ENCODE results near the gene RIPOR3.

- TF ChIP-seq EZH2phosphoT487 (IDR thresholded peaks at IDR 0.05; ENCODE audit: low read depth, severe bottlenecking, unreplicated experiment), result no peak
- TF ChIP-seq, protein P1, sequence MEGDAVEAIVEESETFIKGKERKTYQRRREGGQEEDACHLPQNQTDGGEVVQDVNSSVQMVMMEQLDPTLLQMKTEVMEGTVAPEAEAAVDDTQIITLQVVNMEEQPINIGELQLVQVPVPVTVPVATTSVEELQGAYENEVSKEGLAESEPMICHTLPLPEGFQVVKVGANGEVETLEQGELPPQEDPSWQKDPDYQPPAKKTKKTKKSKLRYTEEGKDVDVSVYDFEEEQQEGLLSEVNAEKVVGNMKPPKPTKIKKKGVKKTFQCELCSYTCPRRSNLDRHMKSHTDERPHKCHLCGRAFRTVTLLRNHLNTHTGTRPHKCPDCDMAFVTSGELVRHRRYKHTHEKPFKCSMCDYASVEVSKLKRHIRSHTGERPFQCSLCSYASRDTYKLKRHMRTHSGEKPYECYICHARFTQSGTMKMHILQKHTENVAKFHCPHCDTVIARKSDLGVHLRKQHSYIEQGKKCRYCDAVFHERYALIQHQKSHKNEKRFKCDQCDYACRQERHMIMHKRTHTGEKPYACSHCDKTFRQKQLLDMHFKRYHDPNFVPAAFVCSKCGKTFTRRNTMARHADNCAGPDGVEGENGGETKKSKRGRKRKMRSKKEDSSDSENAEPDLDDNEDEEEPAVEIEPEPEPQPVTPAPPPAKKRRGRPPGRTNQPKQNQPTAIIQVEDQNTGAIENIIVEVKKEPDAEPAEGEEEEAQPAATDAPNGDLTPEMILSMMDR (IDR thresholded peaks at IDR 0.05; ENCODE audit: poor library complexity), result no peak
- TF ChIP-seq EZH2 (IDR thresholded peaks at IDR 0.05; ENCODE audit: borderline replicate concordance), result no peak
Observed at GRCh38 chr20:50594231-50594590, 97.1 kb downstream of the RIPOR3 start.

All from hepatocyte (in vitro differentiated cells).